Stomach (tissue), 19 donors: ENCODE data around the gene ODAD4. TPM values are rescaled to one million over a fixed set of nuclear protein-coding genes. Genes with fewer than 3 reads are reported as not detected.

Source experiments
- DNase-seq, 2 donors: peaks; one replicate each; pipeline versions ENCODE4 v3.0.0 to v3.0.0-alpha.2; 2013 to 2019
- H3K27ac ChIP-seq, 5 donors: fragments of 200-600 bp in 4 of 5; sonication (generic) in 4 of 5; one replicate each; pipeline ENCODE4 v1.5.1; 2013 to 2019; ENCODE audit warnings: mild to moderate bottlenecking in 1 of 5, moderate library complexity in 1 of 5
- H3K27me3 ChIP-seq, 3 donors: fragments of 200-600 bp; sonication (generic); one replicate each; pipeline ENCODE4 v1.5.1; 2017 to 2019; ENCODE audit warnings: mixed run types in 1 of 3
- H3K36me3 ChIP-seq, 4 donors: fragments of 200-600 bp; sonication (generic); 1 replicate in 3 of 4; 2 replicates in 1 of 4; pipeline ENCODE4 v1.5.1; 2016 to 2019
- H3K4me1 ChIP-seq, 4 donors: fragments of 200-600 bp; sonication (generic); one replicate each; pipeline ENCODE4 v1.5.1; 2016 to 2019
- H3K4me3 ChIP-seq, 4 donors: fragments of 200-600 bp; sonication (generic) in 3 of 4; one replicate each; pipeline ENCODE4 v1.5.1; 2016 to 2019; ENCODE audit warnings: mild to moderate bottlenecking in 1 of 4
- H3K9me3 ChIP-seq, 4 donors: fragments of 200-600 bp; sonication (generic); one replicate each; pipeline ENCODE4 v1.5.1; 2016 to 2019
- EP300 ChIP-seq: sonication (generic); formaldehyde crosslinking; IDR thresholded peaks from one replicate; pipeline ENCODE4 v1.6.1; 2017; ENCODE audit warnings: antibody characterized with exemption
- POLR2A ChIP-seq, 4 donors: fragments of 450-650 bp; IDR thresholded peaks; one replicate each; pipeline ENCODE4 v1.6.1; 2016; ENCODE audit warnings: antibody characterized with exemption in 4 of 4, control low read depth in 2 of 4, mild to moderate bottlenecking in 1 of 4, moderate library complexity in 1 of 4
- POLR2AphosphoS5 ChIP-seq, 3 donors: sonication (generic); formaldehyde crosslinking; IDR thresholded peaks; one replicate each; pipeline ENCODE4 v1.6.1; 2016; ENCODE audit warnings: antibody characterized with exemption in 3 of 3
- WGBS, 5 donors: extraction: QIAGEN DNeasy Blood & Tissue Kit in 3 of 5; methylation state at CpG; one replicate each; pipeline versions ENCODE4 v1.1.5 to v1.1.7; 2013 to 2018; 5-methylcytosine and 5-hydroxymethylcytosine counted together
- intact Hi-C: fragments of 100-400 bp; cut with DNase I; formaldehyde crosslinking; loops from one replicate; pipeline ENCODE4 v1.15.1; 2023; ENCODE audit warnings: low total_unique reads
- long read RNA-seq, 10 donors: transcript quantifications; one replicate each; lab custom pipeline, GENCODE V29; 2026
- polyA plus RNA-seq, 3 donors: library from polyadenylated mRNA; stranded (reverse); fragments of 200-250 nt; gene quantifications; one replicate each; pipeline ENCODE4 v1.2.3, GENCODE V29; 2013
- total RNA-seq, 5 donors: library from RNA; depleted of rRNA; stranded (reverse); fragments of >200 nt; gene quantifications; one replicate each; pipeline versions ENCODE4 v1.1.0 to v1.2.3, GENCODE V29; 2014 to 2016
- TF ChIP-seq, protein P1 (sequence below), 7 experiments: fragments of 450-650 bp in 4 of 7; fragments of 200-600 bp in 3 of 7; sonication (generic) in 3 of 7; IDR thresholded peaks; one replicate each; pipeline ENCODE4 v1.5.1; 2016 to 2019; ENCODE audit warnings: antibody characterized with exemption in 7 of 7, control low read depth in 2 of 7, mild to moderate bottlenecking in 1 of 7
- donor health status: healthy with polysubstance abuse.
- donor health status: Bipolar disorder and iron deficiency.
- donor health status: healthy.

The ODAD4 gene, protein sequence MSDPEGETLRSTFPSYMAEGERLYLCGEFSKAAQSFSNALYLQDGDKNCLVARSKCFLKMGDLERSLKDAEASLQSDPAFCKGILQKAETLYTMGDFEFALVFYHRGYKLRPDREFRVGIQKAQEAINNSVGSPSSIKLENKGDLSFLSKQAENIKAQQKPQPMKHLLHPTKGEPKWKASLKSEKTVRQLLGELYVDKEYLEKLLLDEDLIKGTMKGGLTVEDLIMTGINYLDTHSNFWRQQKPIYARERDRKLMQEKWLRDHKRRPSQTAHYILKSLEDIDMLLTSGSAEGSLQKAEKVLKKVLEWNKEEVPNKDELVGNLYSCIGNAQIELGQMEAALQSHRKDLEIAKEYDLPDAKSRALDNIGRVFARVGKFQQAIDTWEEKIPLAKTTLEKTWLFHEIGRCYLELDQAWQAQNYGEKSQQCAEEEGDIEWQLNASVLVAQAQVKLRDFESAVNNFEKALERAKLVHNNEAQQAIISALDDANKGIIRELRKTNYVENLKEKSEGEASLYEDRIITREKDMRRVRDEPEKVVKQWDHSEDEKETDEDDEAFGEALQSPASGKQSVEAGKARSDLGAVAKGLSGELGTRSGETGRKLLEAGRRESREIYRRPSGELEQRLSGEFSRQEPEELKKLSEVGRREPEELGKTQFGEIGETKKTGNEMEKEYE
- total RNA-seq (1 to 10 TPM in 1 of 5 donors, not detected in 4; 1.3 TPM), polyA plus RNA-seq (1 to 10 TPM in 1 of 3 donors, under 1 TPM in 2; 0.78 to 2.1 (median 0.81) TPM)
- long read RNA-seq, donor 1: 0 reads
- long read RNA-seq, donor 2: 0 reads
- long read RNA-seq, donor 3: 0 reads
- long read RNA-seq, donor 4: 0 reads
- long read RNA-seq, donor 5: 0 reads
- long read RNA-seq, donor 6, partial matches to known transcripts: 191 of 221 reads
- long read RNA-seq, donor 6, other reads (novel, unspliced or antisense): 29 of 221 reads
- long read RNA-seq, donor 7: 0 reads
- long read RNA-seq, donor 8: 0 reads
- long read RNA-seq, donor 9: 0 reads
- long read RNA-seq, donor 10: 0 reads

DNA sequence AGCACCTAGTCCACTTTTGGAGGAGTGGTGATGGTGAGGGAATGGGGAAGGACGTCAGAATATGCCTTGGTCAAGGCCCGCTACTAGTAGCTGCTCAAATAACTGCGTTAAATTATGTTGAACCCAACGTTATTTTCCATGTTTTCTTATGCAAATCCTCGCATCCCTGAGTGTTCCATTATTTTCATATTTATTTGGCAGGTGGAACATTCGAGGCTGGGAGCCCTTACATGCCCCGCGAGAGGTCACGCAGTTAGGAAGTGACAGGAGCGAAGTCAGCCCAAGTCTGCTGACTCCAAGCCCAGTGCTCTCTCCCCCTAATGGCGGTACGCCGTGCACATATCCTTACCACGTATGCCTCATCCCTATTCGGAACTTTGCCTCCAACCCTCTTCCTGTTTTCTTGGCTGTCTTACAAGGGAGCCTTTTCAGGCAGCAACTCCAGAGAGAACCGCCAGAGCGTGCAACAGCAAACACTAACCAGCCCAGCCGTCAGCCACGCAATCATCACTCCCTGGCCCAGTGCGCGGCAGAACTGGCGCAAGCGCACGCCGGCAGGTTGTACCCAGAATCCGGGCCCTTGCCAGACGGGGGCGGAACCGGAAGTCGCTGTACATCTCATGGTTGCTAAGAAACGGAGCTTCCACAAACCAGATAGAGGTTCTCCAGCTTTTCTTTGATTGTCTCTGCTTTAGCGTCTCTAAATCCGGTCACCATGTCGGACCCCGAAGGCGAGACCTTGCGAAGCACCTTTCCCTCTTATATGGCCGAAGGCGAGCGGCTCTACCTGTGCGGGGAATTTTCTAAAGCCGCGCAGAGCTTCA, at the start of gene ODAD4:
ODAD4 (plus strand) TSS at position 609 of the 824 bp plus-strand sequence; CDS start at position 716, 107 bp downstream.
- H3K4me3 ChIP-seq: peak within 1 kb of the TSS; percentile 47 to 63 (median 52)
- peaks cover 0 to 5% (median under 1%) of the 10 kb centered on the region in 4 donors for H3K36me3 ChIP-seq
- H3K9me3 ChIP-seq: no peaks in the 10 kb centered on the region
- intact Hi-C loops: no loop called here
- peak; percentile 98 to 99 for DNase-seq
- TF ChIP-seq POLR2AphosphoS5 (IDR thresholded peaks at IDR 0.05) (peak; percentile 91 to 97 (median 93)), EP300 (peak; percentile 60), POLR2A (IDR thresholded peaks at IDR 0.05) (peak in 1 of 4 donors; percentile 36)
- TF ChIP-seq, protein P1, sequence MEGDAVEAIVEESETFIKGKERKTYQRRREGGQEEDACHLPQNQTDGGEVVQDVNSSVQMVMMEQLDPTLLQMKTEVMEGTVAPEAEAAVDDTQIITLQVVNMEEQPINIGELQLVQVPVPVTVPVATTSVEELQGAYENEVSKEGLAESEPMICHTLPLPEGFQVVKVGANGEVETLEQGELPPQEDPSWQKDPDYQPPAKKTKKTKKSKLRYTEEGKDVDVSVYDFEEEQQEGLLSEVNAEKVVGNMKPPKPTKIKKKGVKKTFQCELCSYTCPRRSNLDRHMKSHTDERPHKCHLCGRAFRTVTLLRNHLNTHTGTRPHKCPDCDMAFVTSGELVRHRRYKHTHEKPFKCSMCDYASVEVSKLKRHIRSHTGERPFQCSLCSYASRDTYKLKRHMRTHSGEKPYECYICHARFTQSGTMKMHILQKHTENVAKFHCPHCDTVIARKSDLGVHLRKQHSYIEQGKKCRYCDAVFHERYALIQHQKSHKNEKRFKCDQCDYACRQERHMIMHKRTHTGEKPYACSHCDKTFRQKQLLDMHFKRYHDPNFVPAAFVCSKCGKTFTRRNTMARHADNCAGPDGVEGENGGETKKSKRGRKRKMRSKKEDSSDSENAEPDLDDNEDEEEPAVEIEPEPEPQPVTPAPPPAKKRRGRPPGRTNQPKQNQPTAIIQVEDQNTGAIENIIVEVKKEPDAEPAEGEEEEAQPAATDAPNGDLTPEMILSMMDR (IDR thresholded peaks at IDR 0.05): peak in 6 of 7 experiments; percentile 16 to 74 (median 44)
- 1 to 2% (median 1%) methylated on average over 36 to 43 of the region's 43 CpGs for WGBS, 5 donors
- H3K4me1 ChIP-seq: peaks cover 5 to 33% (median 14%) of the 10 kb centered on the region in 4 donors
- peak within 1 kb of the TSS; percentile 82 to 88 (median 86) for H3K27ac ChIP-seq
- no peaks in the 10 kb centered on the region for H3K27me3 ChIP-seq

DNA sequence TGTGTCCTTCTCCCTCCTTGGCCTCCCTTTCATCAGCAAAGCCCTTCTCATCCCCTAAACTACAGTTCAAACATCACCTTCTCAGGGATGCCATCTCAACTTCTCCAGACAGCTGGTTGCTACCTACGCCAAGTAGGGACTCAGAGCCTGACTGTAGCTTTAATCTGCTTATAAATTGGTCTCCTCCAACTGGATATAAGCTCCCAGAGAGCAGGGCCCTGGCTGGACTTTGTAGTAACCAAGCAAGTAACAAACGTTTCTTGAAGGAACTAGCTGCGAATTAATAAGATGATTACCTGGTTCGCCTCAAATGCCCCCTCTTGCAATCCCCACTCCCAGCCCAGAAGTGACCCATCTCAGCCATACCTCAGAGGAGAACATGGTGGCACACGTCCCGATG, 47.7 kb upstream of the ODAD4 start:
- intact Hi-C loops: no loop called here
- no peaks in the 10 kb centered on the region for H3K27me3 ChIP-seq
- H3K4me3 ChIP-seq: no peak overlapping the region
- H3K9me3 ChIP-seq: no peaks in the 10 kb centered on the region
- TF ChIP-seq POLR2A (IDR thresholded peaks at IDR 0.05) (no peak), EP300 (no peak), POLR2AphosphoS5 (IDR thresholded peaks at IDR 0.05) (no peak)
- TF ChIP-seq, protein P1 (IDR thresholded peaks at IDR 0.05): no peak
- no peak overlapping the region for H3K27ac ChIP-seq
- no peaks in the 10 kb centered on the region for H3K4me1 ChIP-seq
- no peak for DNase-seq
- H3K36me3 ChIP-seq: peaks cover 74 to 99% (median 97%) of the 10 kb centered on the region in 4 donors
- 87 to 91% (median 88%) methylated on average over 6 of the region's 6 CpGs for WGBS, 5 donors

DNA sequence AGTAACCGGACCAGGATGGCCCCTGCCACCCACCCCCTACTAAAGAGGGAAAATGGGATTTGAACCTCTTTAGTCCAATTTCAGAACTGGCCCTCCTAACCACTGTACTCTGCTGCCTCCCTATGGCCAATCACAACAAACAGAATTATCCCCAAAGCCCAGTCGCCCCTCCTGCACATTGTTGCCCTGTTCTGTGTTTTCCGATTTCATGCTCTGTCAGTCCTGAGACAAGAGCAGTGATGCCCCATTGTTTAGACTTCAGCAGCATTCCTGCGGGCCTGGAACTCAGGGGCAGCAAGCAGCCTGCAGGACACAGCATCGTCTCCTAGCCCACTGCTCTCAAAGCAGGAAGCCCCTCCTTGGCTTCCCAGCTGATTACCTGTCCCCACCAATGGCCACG, 44.7 kb upstream of the ODAD4 start:
- TF ChIP-seq EP300: no peak
- no peak for TF ChIP-seq POLR2AphosphoS5 (IDR thresholded peaks at IDR 0.05)
- no peak for TF ChIP-seq POLR2A (IDR thresholded peaks at IDR 0.05)
- TF ChIP-seq, protein P1 (IDR thresholded peaks at IDR 0.05): no peak
- no peak for DNase-seq
- H3K4me1 ChIP-seq: no peaks in the 10 kb centered on the region
- H3K36me3 ChIP-seq: peaks cover 76 to 100% (median 99%) of the 10 kb centered on the region in 4 donors
- no peaks in the 10 kb centered on the region for H3K27me3 ChIP-seq
- H3K9me3 ChIP-seq: no peaks in the 10 kb centered on the region
- H3K4me3 ChIP-seq: no peak overlapping the region
- 75 to 88% (median 85%) methylated on average over 5 to 6 of the region's 6 CpGs for WGBS, 5 donors
- intact Hi-C loops: no loop called here
- H3K27ac ChIP-seq: no peak overlapping the region
